WTC11 (cell line): Measurements from ENCODE around the gene THBS2. TPM values are rescaled to one million over a fixed set of nuclear protein-coding genes. Genes with fewer than 3 reads are reported as not detected.

Experiments used
- ATAC-seq: fragments of 200-7000 bp; cut with Tn5 transposase; 2 replicates; pipeline ENCODE4 v1.10.0; 2021; ENCODE audit warnings: mild to moderate bottlenecking, moderate library complexity
- CTCF ChIA-PET: fragments of 300-600 bp; sonication (Branson Sonifier 250); formaldehyde crosslinking; loops from one replicate; lab custom pipeline; 2021; ENCODE audit warnings: antibody characterized with exemption; lab: Charles Lee
- POLR2A ChIA-PET: fragments of 350-600 bp; sonication (Branson Sonifier 250); formaldehyde crosslinking; loops from one replicate; lab custom pipeline; 2021; ENCODE audit warnings: antibody characterized with exemption; lab: Charles Lee
- DNase-seq: peaks from one replicate; pipeline ENCODE4 v3.0.0; 2021; ENCODE audit warnings: low spot score
- H3K27ac Mint-ChIP-seq: 2 replicates; pipeline ENCODE4 v1.8.0; 2021; ENCODE audit warnings: mixed read lengths
- H3K27me3 Mint-ChIP-seq: 2 replicates; pipeline ENCODE4 v1.8.0; 2021; ENCODE audit warnings: low read depth, mild to moderate bottlenecking, moderate library complexity, mixed read lengths
- H3K36me3 Mint-ChIP-seq: 2 replicates; pipeline ENCODE4 v1.8.0; 2021; ENCODE audit warnings: mixed read lengths
- H3K4me1 Mint-ChIP-seq: 2 replicates; pipeline ENCODE4 v1.8.0; 2022; ENCODE audit warnings: mixed read lengths
- H3K4me3 Mint-ChIP-seq: 2 replicates; pipeline ENCODE4 v1.8.0; 2021; ENCODE audit warnings: mild to moderate bottlenecking, moderate library complexity, mixed read lengths
- H3K9me3 Mint-ChIP-seq: 2 replicates; pipeline ENCODE4 v1.8.0; 2021; ENCODE audit warnings: mixed read lengths
- CTCF ChIP-seq: fragments of 200-600 bp; IDR thresholded peaks from 2 replicates; pipeline ENCODE4 v1.8.0; 2022; ENCODE audit warnings: antibody characterized with exemption
- ERG ChIP-seq: fragments of 250-450 bp; sonication (Bioruptor Pico); IDR thresholded peaks from 2 replicates; pipeline ENCODE4 v1.8.0; 2021; ENCODE audit warnings: mild to moderate bottlenecking
- ETV6 ChIP-seq: sonication (generic); formaldehyde crosslinking; IDR thresholded peaks from 2 replicates; pipeline ENCODE4 v1.8.1; 2022; ENCODE audit warnings: mild to moderate bottlenecking, missing genetic modification reagents
- GTF2I ChIP-seq: fragments of 250-450 bp; sonication (Bioruptor Pico); conservative IDR thresholded peaks from 2 replicates; pipeline ENCODE4 v1.4.0; 2021; ENCODE audit warnings: mild to moderate bottlenecking
- HMGA2 ChIP-seq: fragments of 250-450 bp; sonication (Bioruptor Pico); IDR thresholded peaks from 2 replicates; pipeline ENCODE4 v1.4.0; 2021; ENCODE audit warnings: mild to moderate bottlenecking, moderate library complexity
- MLX ChIP-seq: sonication (generic); formaldehyde crosslinking; IDR thresholded peaks from 2 replicates; pipeline ENCODE4 v1.8.1; 2023; ENCODE audit warnings: mild to moderate bottlenecking, missing genetic modification reagents, moderate library complexity
- MXD4 ChIP-seq: fragments of 250-450 bp; sonication (Bioruptor Pico); IDR thresholded peaks from 2 replicates; pipeline ENCODE4 v1.8.0; 2021; ENCODE audit warnings: mild to moderate bottlenecking, moderate library complexity, borderline replicate concordance
- PRDM15 ChIP-seq: sonication (generic); formaldehyde crosslinking; IDR thresholded peaks from 2 replicates; pipeline ENCODE4 v1.8.0; 2022; ENCODE audit warnings: missing genetic modification reagents
- PREB ChIP-seq: sonication (generic); formaldehyde crosslinking; IDR thresholded peaks from 2 replicates; pipeline ENCODE4 v1.8.1; 2022; ENCODE audit warnings: mild to moderate bottlenecking, missing genetic modification reagents, moderate library complexity, borderline replicate concordance
- PRRX2 ChIP-seq: fragments of 250-450 bp; sonication (Bioruptor Pico); IDR thresholded peaks from 2 replicates; pipeline ENCODE4 v1.8.0; 2021; ENCODE audit warnings: mild to moderate bottlenecking
- SOX15 ChIP-seq: fragments of 250-450 bp; sonication (Bioruptor Pico); IDR thresholded peaks from 2 replicates; pipeline ENCODE4 v1.9.0; 2021; ENCODE audit warnings: mild to moderate bottlenecking
- TEAD4 ChIP-seq: sonication (generic); formaldehyde crosslinking; IDR thresholded peaks from 2 replicates; pipeline ENCODE4 v1.8.0; 2022; ENCODE audit warnings: mild to moderate bottlenecking, missing genetic modification reagents
- TP53 ChIP-seq: sonication (generic); formaldehyde crosslinking; IDR thresholded peaks from 2 replicates; pipeline ENCODE4 v1.8.1; 2023; ENCODE audit warnings: mild to moderate bottlenecking, missing genetic modification reagents
- USF2 ChIP-seq: sonication (generic); formaldehyde crosslinking; IDR thresholded peaks from 2 replicates; pipeline ENCODE4 v1.8.1; 2023; ENCODE audit warnings: mild to moderate bottlenecking, missing genetic modification reagents, moderate library complexity
- ZBTB43 ChIP-seq: sonication (generic); formaldehyde crosslinking; IDR thresholded peaks from 2 replicates; pipeline ENCODE4 v1.8.1; 2023; ENCODE audit warnings: mild to moderate bottlenecking, missing genetic modification reagents
- ZNF512 ChIP-seq: sonication (generic); formaldehyde crosslinking; IDR thresholded peaks from 2 replicates; pipeline ENCODE4 v1.8.1; 2022; ENCODE audit warnings: missing genetic modification reagents, borderline replicate concordance
- ZNF671 ChIP-seq: fragments of 250-450 bp; sonication (Bioruptor Pico); IDR thresholded peaks from 2 replicates; pipeline ENCODE4 v1.8.0; 2021; ENCODE audit warnings: mild to moderate bottlenecking
- ZSCAN18 ChIP-seq: fragments of 250-450 bp; sonication (Bioruptor Pico); IDR thresholded peaks from 2 replicates; pipeline ENCODE4 v2.1.2; 2022; ENCODE audit warnings: mild to moderate bottlenecking, moderate library complexity
- total RNA-seq: library from RNA; stranded (reverse); gene quantifications from 3 replicates; pipeline ENCODE4 v1.2.3, GENCODE V29; 2021

THBS2 gene
- total RNA-seq, 1 experiment from 2014 or later, result 40.3 TPM

- H3K4me3 Mint-ChIP-seq, result no peak overlapping the region
- peaks cover 14% of the 10 kb centered on the region for H3K9me3 Mint-ChIP-seq
- H3K4me1 Mint-ChIP-seq, result peaks cover 34% of the 10 kb centered on the region
- no peak overlapping the region for H3K27ac Mint-ChIP-seq
- CTCF ChIA-PET, result no interaction called here
- TF ChIP-seq TP53, result no peak
- no peak for TF ChIP-seq ERG (CRISPR knock-in tag)
- no peak for TF ChIP-seq MXD4
- TF ChIP-seq PRDM15 (CRISPR knock-in tag), result no peak
- TF ChIP-seq SOX15 (CRISPR knock-in tag), result no peak
- TF ChIP-seq ZNF512 (CRISPR knock-in tag), result no peak
- TF ChIP-seq MLX (CRISPR knock-in tag), result no peak
- TF ChIP-seq TEAD4 (CRISPR knock-in tag), result no peak
- no peak for TF ChIP-seq HMGA2
- TF ChIP-seq USF2 (CRISPR knock-in tag), result no peak
- no peak for TF ChIP-seq GTF2I (CRISPR knock-in tag)
- no peak for TF ChIP-seq CTCF
- ATAC-seq (no peak), DNase-seq (no peak)
- H3K36me3 Mint-ChIP-seq, result peaks cover 16% of the 10 kb centered on the region
- H3K27me3 Mint-ChIP-seq, result peaks cover 5% of the 10 kb centered on the region
- POLR2A ChIA-PET, result no interaction called here
These were observed 14.6 kb upstream of the THBS2 start for GRCh38 chr6:169268276-169268675.

GRCh38 chr6:169266746-169267591 is 13.3 kb upstream of the THBS2 start:
- peaks cover 16% of the 10 kb centered on the region for H3K36me3 Mint-ChIP-seq
- ChIA-PET CTCF (interaction anchor here (0.6 kb wide), 1 partner anchor 54 kb away, joined by 3 read pairs; no protein-coding TSS in a partner anchor), POLR2A (no interaction called here)
- peaks cover 5% of the 10 kb centered on the region for H3K27me3 Mint-ChIP-seq
- H3K27ac Mint-ChIP-seq, result no peak overlapping the region
- ATAC-seq, result no peak
- H3K9me3 Mint-ChIP-seq, result peaks cover 14% of the 10 kb centered on the region
- DNase-seq, result no peak
- no peak overlapping the region for H3K4me3 Mint-ChIP-seq
- H3K4me1 Mint-ChIP-seq, result peaks cover 33% of the 10 kb centered on the region
- TF ChIP-seq ZSCAN18 (CRISPR knock-in tag), result no peak
- no peak for TF ChIP-seq PRRX2
- TF ChIP-seq ZBTB43 (CRISPR knock-in tag), result no peak
- TF ChIP-seq ETV6 (CRISPR knock-in tag), result no peak
- TF ChIP-seq ZNF671, result no peak
- TF ChIP-seq PREB (CRISPR knock-in tag), result no peak
